Endodermal cell (in vitro differentiated cells): ENCODE measurements around the gene FANCD2OS. TPM values are rescaled to one million over a fixed set of nuclear protein-coding genes. Genes with fewer than 3 reads are reported as not detected.
A peak's percentile ranks its signal among the peaks of the same experiment; 100 is the strongest.
"Not testable (repeated sequence)": the region's sequence is repeated elsewhere in the genome, so short reads cannot be mapped to it uniquely, and the experiment has no call there.

Source experiments
- DNase-seq: peaks from one replicate; pipeline ENCODE4 v3.0.0-alpha.2; 2017
- H3K27ac ChIP-seq: 2 replicates; pipeline ENCODE4 v1.5.1; 2013; ENCODE audit warnings: mild to moderate bottlenecking, low read depth, low read length, moderate library complexity
- H3K27me3 ChIP-seq: 2 replicates; pipeline ENCODE4 v1.6.1; 2013; ENCODE audit warnings: mild to moderate bottlenecking, low read length, moderate library complexity; ENCODE audit not compliant: insufficient read depth, control insufficient read depth, poor library complexity, severe bottlenecking
- H3K36me3 ChIP-seq: 2 replicates; pipeline ENCODE4 v1.7.0; 2013; ENCODE audit warnings: mild to moderate bottlenecking, low read length, moderate library complexity; ENCODE audit not compliant: control insufficient read depth, insufficient read depth
- H3K4me1 ChIP-seq: one replicate; pipeline ENCODE4 v1.7.0; 2013; ENCODE audit warnings: low read length; ENCODE audit not compliant: control insufficient read depth, insufficient read depth
- H3K4me3 ChIP-seq: 2 replicates; pipeline ENCODE4 v1.5.1; 2013; ENCODE audit warnings: mild to moderate bottlenecking, low read length, moderate library complexity
- H3K9ac ChIP-seq: 2 replicates; pipeline ENCODE4 v1.6.1; 2013; ENCODE audit warnings: mild to moderate bottlenecking, low read length, moderate library complexity; ENCODE audit not compliant: poor library complexity, severe bottlenecking; ENCODE audit errors: extremely low read depth
- H3K9me3 ChIP-seq: 2 replicates; pipeline ENCODE4 v1.6.1; 2013; ENCODE audit warnings: mild to moderate bottlenecking, low read length, moderate library complexity; ENCODE audit not compliant: control insufficient read depth
- H3K27ac Mint-ChIP-seq: 2 replicates; pipeline ENCODE4 v1.8.0; 2020; ENCODE audit warnings: mixed read lengths
- H3K27me3 Mint-ChIP-seq: 2 replicates; pipeline ENCODE4 v1.8.0; 2021; ENCODE audit warnings: mild to moderate bottlenecking, mixed read lengths; ENCODE audit not compliant: insufficient read depth
- H3K36me3 Mint-ChIP-seq: 2 replicates; pipeline ENCODE4 v1.8.0; 2020; ENCODE audit warnings: low read depth, mixed read lengths
- H3K4me1 Mint-ChIP-seq: 2 replicates; pipeline ENCODE4 v1.8.0; 2020; ENCODE audit warnings: mixed read lengths
- H3K4me3 Mint-ChIP-seq: 2 replicates; pipeline ENCODE4 v1.8.0; 2020; ENCODE audit warnings: mild to moderate bottlenecking, moderate library complexity, mixed read lengths
- H3K9me3 Mint-ChIP-seq: 2 replicates; pipeline ENCODE4 v1.8.0; 2020; ENCODE audit warnings: mild to moderate bottlenecking, mixed read lengths
- WGBS, 2 experiments: methylation state at CpG; one replicate each; pipeline versions ENCODE4 v1.1.5 to v1.1.7; 2013; ENCODE audit warnings: missing lambda C conversion rate in 2 of 2, mixed read lengths in 1 of 2; ENCODE audit not compliant: insufficient coverage in 1 of 2, insufficient read length in 1 of 2; 5-methylcytosine and 5-hydroxymethylcytosine counted together
- total RNA-seq, 2 donors: library from RNA; stranded (reverse); fragmentation: NEBNext Ultra II Directional in 1 of 2; extraction: Animal tissue kit (Norgen Biotek cat#: 25700) in 1 of 2; gene quantifications; 2 replicates in 1 of 2; 3 replicates in 1 of 2; pipeline ENCODE4 v1.2.1, GENCODE V29; 2021
- TF ChIP-seq, protein P1 (sequence below): fragments of 200-600 bp; sonication (generic); conservative IDR thresholded peaks from 2 replicates; pipeline ENCODE4 v1.5.0; 2021; ENCODE audit warnings: antibody characterized with exemption, mild to moderate bottlenecking

FANCD2OS gene
- total RNA-seq, 2 donors from 2014 or later: not detected

DNA sequence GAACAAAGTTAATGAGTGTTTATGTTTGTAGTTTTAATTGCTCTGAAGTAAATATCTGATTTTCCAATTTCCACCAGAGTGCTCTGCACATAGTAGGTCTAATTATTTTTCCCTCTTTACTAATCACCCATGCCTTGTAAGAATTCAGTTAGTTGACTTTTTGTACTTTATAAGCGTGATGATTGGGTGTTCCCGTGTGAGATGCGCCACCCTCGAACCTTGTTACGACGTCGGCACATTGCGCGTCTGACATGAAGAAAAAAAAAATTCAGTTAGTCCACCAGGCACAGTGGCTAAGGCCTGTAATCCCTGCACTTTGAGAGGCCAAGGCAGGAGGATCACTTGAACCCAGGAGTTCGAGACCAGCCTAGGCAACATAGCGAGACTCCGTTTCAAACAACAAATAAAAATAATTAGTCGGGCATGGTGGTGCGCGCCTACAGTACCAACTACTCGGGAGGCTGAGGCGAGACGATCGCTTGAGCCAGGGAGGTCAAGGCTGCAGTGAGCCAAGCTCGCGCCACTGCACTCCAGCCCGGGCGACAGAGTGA is 33.0 kb upstream of the FANCD2OS start:
- H3K27me3 Mint-ChIP-seq: no peaks in the 10 kb centered on the region
- Histone ChIP-seq H3K27me3 (no peaks in the 10 kb centered on the region), H3K9me3 (no peaks in the 10 kb centered on the region), H3K4me3 (peak overlapping the region; percentile 79), H3K4me1 (no peaks in the 10 kb centered on the region), H3K27ac (no peak overlapping the region), H3K36me3 (peaks cover 15% of the 10 kb centered on the region), H3K9ac (no peak overlapping the region)
- TF ChIP-seq, protein P1, sequence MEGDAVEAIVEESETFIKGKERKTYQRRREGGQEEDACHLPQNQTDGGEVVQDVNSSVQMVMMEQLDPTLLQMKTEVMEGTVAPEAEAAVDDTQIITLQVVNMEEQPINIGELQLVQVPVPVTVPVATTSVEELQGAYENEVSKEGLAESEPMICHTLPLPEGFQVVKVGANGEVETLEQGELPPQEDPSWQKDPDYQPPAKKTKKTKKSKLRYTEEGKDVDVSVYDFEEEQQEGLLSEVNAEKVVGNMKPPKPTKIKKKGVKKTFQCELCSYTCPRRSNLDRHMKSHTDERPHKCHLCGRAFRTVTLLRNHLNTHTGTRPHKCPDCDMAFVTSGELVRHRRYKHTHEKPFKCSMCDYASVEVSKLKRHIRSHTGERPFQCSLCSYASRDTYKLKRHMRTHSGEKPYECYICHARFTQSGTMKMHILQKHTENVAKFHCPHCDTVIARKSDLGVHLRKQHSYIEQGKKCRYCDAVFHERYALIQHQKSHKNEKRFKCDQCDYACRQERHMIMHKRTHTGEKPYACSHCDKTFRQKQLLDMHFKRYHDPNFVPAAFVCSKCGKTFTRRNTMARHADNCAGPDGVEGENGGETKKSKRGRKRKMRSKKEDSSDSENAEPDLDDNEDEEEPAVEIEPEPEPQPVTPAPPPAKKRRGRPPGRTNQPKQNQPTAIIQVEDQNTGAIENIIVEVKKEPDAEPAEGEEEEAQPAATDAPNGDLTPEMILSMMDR: no peak
- peaks cover 11% of the 10 kb centered on the region for H3K4me1 Mint-ChIP-seq
- H3K4me3 Mint-ChIP-seq: peak overlapping the region; percentile 81
- no peak overlapping the region for H3K27ac Mint-ChIP-seq
- peaks cover 14% of the 10 kb centered on the region for H3K36me3 Mint-ChIP-seq
- peaks cover under 1% of the 10 kb centered on the region for H3K9me3 Mint-ChIP-seq
- DNase-seq: no peak
- 94% methylated on average over 19 to 23 of the region's 23 CpGs for WGBS, 2 experiments

DNA sequence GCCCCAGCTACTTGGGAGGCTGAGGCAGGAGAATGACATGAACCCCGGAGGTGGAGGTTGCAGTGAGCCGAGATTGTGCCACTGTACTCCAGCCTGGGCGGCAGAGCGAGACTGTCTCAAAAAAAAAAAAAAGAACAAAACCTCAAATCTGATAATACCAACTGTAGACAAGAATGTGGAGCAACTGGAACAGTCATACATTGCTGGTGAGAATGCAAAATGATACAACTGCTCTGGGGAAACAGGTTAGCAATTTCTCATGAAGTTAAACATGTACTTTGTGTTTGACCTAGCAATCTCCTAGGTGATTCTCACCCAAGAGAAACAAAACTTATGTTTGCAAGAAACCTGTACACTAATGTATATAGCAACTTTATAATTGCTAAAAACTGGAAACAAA is 29.1 kb upstream of the FANCD2OS start:
- DNase-seq: no peak
- Histone ChIP-seq H3K9ac (no peak overlapping the region), H3K4me1 (no peaks in the 10 kb centered on the region), H3K9me3 (no peaks in the 10 kb centered on the region), H3K27me3 (no peaks in the 10 kb centered on the region), H3K27ac (no peak overlapping the region), H3K4me3 (no peak overlapping the region), H3K36me3 (no peaks in the 10 kb centered on the region)
- Mint-ChIP-seq H3K27ac (no peak overlapping the region), H3K4me1 (no peaks in the 10 kb centered on the region), H3K27me3 (no peaks in the 10 kb centered on the region), H3K4me3 (no peak overlapping the region), H3K9me3 (peaks cover 5% of the 10 kb centered on the region), H3K36me3 (no peaks in the 10 kb centered on the region)
- whole genome bisulfite sequencing, 2 experiments: 98% methylated on average over 4 of the region's 4 CpGs; no CpG with 5 or more reads in 1 of the 2 experiments
- TF ChIP-seq, protein P1: no peak

- Histone ChIP-seq H3K36me3 (no peaks in the 10 kb centered on the region), H3K4me3 (no peak overlapping the region), H3K27me3 (no peaks in the 10 kb centered on the region), H3K4me1 (no peaks in the 10 kb centered on the region), H3K9ac (no peak overlapping the region), H3K27ac (no peak overlapping the region), H3K9me3 (no peaks in the 10 kb centered on the region)
- Mint-ChIP-seq H3K27me3 (no peaks in the 10 kb centered on the region), H3K4me1 (no peaks in the 10 kb centered on the region), H3K36me3 (no peaks in the 10 kb centered on the region), H3K4me3 (no peak overlapping the region), H3K9me3 (peaks cover 5% of the 10 kb centered on the region), H3K27ac (no peak overlapping the region)
- DNase-seq: no peak
- WGBS, 2 experiments: 89 to 92% methylated on average over 11 to 25 of the region's 25 CpGs
- TF ChIP-seq, protein P1: no peak
Measured at GRCh38 chr3:10136426-10137005, 28.5 kb upstream of the FANCD2OS start.

DNA sequence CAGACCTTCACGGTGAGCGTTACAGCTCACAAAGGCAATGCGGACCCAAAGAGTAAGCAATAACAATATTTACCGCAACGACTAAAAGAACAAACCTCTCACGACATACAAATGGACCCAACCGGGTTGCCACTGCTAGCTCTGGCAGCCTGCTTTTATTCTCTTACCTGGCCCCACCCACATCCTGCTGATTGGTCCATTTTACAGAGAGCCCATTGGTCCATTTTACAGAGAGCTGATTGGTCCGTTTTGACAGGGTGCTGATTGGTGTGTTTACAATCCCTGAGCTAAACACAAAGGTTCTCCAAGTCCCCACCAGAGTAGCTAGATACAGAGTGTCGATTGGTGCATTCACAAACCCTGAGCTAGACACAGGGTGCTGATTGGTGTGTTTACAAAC is 27.8 kb upstream of the FANCD2OS start:
- H3K9ac ChIP-seq, H3K36me3 Mint-ChIP-seq, H3K9me3 ChIP-seq, H3K27ac ChIP-seq, DNase-seq, H3K27me3 Mint-ChIP-seq, H3K27ac Mint-ChIP-seq, H3K4me1 Mint-ChIP-seq, H3K36me3 ChIP-seq, H3K4me3 Mint-ChIP-seq, H3K4me3 ChIP-seq, H3K9me3 Mint-ChIP-seq, H3K4me1 ChIP-seq, H3K27me3 ChIP-seq: not testable (repeated sequence)
- 90 to 96% methylated on average over 7 to 9 of the region's 9 CpGs for whole genome bisulfite sequencing, 2 experiments
